Activated CD4-positive, CD25-positive, alpha-beta regulatory T cell (primary cell): ENCODE data around the gene MAFF.
"Not testable (repeated sequence)": the region's sequence is repeated elsewhere in the genome, so short reads cannot be mapped to it uniquely, and the experiment has no call there.

Experiments used
- DNase-seq, 4 experiments: peaks; one replicate each; lab custom pipeline; 2025; lab: John Stamatoyannopoulos, UW

MAFF gene

DNA sequence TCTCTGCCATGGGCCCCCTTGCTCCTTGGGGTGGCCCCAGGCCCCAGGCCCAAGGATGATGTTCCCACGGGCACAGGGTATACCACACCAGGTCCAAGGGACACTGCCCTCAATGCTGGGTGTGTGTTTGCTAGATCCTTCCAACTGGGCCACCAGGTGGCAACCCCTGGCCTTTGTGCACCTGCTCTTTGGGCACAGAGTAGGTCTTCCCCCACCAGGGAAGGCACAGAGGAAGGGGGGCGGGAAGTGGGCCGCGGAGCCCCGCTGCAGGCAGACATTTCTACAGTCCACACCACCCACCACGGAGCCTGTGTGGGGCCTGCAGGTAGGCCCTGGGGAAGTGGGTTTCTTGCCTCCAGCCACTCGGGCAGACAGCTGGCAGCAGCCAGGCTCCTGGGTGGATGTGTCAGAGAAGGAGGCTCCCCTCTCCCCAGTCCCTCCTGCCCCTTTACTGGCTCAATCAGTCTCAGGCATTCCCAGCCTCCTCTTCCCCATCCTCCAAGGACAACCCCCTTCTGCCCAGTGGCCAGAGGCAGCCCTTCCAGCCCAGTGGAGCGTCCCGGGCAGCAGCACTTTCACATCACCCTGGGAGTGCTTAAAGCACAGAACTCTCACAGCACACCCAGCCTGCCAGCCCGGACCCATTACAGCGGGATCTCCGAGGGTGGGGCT is 21.6 kb downstream of the MAFF start:
- DNase-seq: no peak

DNA sequence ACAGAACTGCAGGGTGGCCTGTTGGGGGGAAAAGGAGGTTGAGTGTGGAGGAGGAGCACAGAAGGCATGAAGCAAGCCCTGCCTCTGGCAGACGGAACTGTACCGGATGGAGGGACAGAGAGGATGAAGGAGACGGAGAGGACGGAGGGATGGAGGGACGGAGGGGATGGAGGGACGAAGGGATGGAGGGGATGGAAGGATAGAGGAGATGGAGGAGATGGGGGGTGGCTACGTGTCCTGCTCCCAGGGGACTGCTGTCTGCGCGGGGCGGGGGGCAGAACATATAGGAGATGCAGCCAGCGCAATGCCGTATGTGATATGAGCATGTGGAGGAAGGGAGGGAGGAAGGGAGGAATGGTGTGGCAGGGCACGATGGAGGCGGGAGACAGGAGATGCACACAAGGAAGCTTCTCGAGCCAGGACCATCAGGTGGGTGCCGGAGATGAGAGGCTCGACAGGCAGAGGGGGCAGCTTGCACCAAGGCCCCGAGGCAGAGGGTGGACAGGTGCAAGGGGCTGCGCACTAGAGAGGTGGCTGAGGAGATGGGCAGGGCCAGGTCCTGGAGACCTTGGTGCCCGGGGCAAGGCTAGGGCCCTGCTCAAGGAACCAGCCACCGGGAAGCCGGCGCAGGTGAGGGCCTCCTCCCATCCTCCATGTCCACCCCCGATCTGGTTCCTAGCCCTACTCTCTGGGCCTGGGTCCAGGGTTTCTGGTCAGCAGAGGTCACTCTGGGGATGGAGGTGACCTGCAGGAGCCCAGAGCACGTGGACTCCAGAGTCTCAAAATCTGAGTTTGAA is 25.3 kb downstream of the MAFF start:
- no peak for DNase-seq

DNA sequence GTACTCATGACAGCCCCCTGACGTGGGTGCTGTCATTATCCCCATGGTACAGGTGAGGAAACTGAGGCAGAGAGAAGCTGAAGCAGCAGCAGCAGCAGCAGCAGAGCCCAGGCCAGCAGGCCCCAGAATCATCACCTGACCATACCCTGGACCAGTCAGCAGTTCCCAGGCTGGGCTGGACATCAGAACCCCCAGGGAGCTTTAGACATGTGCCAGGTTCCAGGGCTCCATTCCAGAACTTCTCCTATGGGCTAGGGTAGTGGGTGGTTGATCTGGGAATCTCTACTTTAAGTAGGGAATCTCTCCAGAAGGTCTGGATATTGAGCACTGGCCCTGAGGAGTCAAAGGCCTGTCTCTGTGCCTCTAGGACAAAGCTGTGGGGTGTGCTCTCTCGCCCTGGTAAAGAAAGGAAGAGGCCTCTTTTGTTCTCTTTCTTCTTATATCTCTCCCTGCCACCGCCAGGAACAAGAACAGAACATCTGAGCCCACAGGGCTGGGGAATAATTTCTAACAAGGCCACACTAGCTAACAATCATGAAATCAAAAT is 26.6 kb downstream of the MAFF start:
- no peak for DNase-seq

DNA sequence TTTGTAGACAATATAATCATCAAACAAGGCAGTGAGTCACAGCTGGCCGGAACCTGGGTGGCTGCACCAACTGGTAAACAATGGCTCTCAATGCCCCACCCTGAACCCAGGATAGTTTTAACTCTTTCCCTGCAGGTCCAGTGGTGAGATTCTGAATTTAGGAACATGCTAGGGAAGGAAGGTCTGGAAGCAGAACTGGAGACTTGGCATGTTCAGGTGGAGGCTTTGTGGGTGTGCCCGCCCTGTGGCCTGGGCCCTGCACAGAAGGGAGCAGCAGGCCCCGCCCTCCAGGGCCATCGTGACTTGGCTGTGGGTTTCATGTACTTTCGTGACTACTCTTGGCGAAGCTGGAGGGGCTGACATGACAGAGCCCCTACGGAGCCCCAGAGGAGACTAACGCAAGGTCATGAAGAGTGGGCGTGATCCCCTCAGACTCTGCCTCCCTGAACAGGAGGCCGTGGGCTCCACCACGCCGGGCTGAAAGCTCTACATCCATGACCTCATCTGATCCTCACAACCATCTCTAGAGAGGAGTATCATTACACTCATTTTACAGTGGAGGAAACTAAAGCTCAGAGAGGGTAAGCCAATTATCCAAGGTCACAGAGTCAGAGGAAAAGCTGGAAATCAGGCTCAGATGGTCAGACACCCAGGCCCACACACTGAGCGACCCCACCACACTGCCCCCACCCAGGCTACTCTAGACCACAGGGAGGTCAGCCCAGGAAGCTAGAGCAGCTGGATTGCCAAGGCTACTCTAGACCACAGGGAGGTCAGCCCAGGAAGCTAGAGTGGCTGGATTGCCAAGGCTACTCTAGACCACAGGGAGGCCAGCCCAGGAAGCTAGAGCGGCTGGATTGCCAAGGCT is 27.3 kb downstream of the MAFF start:
- DNase-seq: no peak

DNA sequence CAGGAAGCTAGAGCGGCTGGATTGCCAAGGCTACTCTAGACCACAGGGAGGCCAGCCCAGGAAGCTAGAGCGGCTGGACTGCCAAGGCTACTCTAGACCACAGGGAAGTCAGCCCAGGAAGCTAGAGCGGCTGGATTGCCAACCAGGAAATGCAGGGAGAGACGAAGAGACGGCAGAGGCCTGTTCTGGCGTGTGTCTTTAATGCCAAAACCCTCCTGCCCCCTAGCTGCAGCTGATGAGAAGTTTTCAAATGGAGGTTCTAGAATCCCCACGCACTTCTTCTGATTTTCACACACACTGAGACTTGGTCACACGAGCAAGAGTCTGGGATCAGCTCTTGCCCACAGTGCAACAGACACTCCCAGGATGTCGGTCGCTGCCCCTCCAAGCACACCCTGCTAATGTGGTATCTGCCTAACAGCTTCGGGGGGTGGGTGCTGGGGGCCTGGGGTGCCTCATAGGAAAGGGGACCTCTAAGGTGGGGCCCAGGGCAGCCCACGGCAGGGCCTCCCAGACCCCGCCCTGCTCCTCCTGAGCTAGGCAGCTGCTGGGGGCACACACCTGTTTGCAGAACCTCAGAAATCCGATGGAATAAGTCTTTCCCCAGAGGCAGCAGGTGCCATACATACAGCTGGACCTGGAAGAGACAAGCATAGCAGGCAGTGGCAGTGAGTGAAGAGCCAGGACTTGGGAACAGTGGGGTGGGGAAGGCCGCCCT is 28.5 kb downstream of the MAFF start:
- DNase-seq: peak in 1 of 4 experiments; percentile 10

DNA sequence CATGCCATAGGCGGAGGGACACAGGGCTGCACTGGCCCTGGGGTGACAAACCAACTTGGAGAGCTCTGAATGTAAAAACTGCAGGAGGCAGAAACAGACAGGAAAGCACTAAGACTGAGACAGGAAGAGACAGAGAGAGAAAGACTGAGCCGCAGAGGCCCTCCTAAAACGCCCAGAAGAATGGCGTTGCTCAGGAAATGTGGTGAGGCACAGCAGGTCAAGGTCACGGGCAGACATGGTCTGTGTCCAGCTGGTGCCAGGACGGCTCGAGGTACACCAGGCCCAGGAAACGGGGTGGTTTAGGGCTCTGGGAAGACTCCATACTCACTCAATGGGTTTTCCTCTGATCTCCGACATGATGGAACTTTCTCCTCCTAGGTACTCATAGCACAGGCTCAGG is 29.1 kb downstream of the MAFF start:
- no peak for DNase-seq

DNA sequence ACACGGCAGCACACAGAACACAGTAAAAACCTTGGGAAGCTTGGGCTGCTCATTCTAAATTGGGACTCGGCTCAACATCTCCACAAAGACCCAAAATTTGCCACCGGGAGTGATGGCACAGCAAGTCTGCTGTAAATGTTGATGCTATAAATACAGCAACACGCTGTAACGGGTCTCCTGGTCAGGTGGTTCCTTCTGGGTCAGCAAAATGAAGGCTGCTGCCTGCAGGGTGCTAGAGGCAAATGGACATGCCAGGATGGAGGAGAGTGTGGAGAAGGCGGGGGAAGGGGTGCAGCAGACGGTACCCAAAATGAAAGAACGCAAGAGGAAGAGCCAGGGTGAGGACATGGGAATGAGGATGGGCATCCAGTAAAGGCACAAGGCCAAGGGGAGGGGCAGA is 30.4 kb downstream of the MAFF start:
- no peak for DNase-seq

DNA sequence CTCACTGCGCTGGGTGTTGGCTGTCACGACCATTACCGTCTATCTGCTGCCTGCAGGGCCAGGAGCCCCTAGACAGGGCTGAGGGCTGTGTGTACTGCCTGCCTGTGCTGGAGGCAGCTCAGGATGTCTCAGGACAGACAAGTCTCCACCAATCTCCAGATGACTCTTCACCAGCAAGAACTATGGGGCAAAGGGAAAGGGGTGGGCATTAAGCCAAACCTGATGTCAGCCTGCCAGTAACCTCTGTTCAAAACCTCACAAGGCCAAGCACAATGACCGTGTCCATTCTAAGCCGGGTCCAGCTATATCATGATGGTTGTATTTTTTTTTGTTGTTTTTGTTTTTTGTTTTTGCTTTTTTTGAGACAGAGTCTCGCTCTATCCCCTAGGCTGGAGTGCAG is 31.6 kb downstream of the MAFF start:
- DNase-seq: no peak

DNA sequence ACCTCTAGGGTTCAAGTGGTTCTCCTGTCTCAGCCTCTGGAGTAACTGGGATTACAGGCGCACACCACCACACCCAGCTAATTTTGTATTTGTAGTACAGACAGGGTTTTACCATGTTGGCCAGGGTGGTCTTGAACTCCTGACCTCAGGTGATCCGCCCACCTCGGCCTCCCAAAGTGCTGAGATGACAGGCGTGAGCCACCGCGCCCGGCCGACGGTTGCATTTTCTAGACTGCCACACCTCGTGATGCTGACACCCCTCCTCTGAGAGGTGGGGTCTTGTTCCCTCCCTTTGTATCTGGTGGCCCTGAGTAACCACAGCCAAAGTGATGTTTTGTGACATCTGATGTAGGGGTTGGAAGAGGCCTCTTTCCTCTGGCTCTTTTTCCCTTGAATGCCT is 32.1 kb downstream of the MAFF start:
- not testable (repeated sequence) for DNase-seq

DNA sequence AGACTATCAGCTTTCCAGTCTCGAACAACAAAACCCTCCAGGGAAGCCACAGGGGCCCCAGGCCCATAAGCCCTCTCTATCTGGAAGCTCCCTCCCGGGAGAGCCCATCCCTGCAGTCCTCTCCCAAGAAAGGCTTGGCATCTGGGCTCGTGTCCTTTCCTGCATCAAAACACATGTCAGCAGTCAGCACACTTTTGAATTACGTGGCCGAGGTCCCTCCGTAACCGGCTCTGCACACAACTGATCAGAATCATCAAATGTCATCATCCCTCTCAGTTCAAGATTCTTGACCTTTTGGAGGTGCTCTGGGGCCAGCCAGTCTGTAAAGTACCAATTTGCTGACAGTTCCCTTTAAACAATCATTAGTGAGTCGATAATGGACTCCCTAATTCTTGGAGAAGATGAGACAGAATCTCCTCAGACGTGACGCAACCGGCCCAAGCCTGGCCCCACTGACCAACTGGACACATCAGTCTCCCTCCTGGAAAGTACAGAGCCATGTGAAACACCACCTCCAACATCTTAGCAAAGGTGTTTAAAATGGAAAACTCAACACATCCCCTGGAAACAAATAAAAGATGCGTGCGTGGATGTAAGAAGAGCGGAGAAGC is 33.6 kb downstream of the MAFF start:
- no peak for DNase-seq

DNA sequence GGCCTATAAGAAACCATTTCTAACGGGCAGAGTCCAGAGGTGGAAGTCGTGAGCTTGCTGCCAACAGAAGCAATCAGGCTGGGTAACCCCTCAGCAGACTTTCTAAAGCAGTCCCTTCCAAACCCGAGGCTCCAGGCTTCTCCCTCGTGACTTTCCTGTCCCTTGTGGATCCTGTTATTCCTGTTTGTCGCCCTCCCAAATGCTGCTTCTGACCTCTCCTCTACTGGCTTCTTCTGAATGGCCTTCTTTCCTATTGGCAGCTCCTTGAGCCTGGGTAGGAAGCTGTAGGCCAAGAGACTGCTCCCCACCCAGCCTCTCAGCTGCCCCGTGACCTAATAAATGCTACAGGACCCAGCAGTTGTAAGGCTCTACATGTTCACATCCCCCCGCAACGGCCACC is 35.0 kb downstream of the MAFF start:
- DNase-seq: no peak

DNA sequence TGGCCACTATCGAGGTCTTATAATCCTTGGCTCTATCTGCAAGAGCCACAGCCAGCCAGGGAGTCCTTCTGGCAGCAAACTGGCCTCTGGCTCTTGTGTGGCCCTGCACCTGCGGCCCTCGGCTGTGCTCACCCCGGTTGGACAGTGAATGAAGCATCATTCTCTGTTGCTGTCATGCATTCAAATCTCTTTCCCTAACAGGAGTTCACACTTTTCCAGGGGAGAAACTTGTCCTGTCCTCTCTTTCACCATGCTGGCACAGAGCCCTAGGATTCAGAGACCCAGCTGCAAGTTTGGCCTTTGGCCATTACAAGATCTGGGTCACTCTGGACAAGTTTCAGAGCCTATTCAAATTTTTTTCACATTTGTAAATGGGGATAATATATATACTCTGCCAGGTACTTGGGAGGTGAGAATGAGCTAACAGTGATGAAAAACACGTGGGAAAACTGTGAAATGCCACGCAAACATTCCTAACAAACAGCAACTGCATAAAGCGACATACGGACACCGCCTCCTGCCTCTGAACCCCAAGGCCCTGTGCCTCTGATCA is 36.8 kb downstream of the MAFF start:
- no peak for DNase-seq

DNA sequence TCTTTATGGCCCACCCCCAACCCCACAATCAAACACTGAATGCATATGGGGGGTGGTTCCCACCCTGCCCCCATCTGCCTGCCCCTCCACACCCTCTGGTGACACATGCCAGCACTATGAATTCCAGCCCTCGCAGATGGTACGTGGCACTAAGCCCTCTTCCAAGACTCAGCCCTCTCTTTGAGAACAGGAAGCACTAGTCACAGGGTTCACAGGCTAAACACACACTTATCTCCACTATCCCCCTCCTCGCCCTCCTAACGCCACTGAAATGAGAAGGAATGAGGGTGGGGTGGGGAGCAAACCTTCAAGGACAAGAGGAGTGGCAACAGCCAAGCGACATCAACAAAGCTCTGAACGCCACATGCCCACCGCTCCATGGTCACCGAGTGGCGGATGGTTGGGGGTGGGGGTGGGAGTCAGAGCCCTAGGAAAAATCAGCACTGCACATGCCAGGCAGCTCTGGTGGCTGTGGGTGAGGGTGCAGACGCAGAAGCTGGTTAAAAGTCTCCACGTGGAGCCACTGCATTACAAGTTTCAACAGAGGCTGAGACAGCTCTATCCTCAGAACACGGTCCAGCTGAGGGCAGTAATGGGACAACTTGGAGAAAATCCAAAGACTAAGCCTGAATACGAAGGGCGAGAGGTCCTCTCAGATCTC is 37.4 kb downstream of the MAFF start:
- no peak for DNase-seq

DNA sequence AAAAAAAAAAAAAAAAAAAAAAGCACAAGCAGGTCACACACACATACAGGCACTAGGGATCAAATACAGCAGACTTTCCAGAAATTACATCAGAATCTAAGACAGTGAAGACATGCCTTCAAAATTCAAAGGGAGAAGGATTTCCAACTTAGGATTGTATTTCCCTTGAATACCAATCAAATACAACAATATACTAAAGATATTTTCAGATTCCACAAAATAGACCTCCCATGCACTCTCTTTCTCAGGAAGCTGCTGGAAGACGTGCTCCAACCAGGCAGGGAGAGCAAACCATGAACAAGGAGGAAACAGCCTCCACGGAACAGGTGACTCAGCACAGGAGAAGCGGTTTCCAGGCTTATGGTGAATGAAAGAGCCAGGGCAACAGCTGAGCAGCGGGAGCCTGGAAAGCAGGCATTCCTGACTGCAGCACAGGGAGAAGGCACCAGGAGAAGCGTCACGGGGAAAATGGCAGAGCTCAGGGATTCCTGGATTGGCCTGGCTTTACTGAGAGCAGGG is 39.0 kb downstream of the MAFF start:
- no peak for DNase-seq

DNA sequence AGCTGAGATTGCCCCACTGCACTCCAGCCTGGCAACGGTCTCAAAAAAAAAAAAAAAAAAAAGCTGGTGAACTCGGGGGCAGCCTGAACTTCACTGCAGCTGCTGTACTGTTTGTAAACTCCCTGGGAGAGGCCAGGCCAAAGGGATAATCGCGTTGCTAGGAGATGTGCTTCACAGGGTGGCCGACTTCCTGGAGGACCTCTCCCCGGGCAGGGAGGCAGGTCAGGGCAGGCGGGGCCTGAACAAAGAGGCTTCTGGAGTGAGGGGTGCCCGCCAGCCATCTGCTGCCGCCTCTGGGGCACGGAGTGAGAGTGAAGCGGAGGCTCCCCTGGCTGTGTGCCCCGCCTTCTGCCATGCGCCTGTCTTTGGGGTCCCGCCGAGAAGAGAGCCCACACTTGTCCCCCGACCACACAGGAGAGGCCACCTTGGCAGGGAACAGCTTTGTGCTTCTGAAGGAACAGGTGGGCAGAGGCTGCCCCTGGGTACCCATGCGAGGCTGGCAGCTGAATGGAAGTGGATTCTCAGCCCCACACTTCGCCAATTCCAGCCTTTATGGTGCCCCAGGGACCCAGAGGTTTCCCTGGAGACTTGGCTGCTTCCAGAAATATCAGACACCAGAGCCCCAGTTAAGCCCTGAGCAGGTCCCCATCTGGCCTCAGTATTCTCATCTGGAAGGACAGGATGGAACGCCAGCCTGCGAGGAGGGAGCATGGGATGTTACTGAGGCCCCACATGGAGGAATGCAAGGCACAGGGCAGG is 41.4 kb downstream of the MAFF start:
- no peak for DNase-seq

DNA sequence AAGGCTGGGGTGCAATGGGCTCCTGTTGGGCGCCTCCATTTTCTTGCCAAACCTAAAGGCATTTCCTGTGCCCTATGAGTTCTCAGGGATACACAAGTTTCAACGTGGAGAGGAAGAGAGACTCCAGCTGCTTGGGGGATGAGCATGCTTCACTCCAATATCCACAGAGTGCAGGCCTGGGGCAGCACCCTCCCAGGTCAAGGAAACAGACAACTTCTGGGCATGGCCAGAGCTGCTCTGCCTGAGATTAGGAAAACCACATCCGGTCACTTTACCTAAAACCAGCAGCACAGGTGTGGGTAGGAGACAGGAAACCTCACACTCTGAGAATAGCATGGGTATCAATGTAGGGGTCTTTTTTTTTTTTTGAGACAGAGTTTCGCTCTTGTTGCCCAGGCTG is 42.3 kb downstream of the MAFF start:
- DNase-seq: no peak

DNA sequence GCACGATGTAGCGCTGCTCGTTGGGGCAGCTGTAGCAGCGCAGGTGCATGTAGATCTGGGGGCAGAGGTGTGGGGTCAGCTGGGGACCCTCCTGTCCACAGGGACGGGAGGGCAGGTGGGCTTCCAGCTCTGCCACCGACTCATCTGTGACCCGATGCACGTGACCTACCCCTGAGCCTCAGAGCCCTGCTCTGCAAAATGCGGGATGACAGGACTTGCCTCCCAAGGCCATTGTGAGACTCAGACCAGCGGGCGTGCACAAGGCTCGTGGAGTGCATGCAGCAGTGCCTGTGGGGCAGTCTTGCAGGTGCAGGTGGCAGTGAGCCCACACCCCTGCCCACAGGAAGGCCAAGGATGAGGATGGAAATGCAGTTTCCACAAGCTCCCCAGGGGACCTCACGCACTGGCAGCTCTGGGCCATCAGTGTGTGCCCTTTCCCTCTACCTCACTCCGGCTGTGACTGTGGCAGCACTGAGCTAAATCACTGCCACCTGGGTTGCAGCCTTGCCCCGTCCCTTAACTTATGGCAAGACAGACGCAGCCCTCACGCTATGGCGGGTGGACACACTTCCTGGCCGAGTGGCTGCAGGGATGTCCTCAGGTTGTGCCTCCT is 44.4 kb downstream of the MAFF start:
- DNase-seq: no peak

DNA sequence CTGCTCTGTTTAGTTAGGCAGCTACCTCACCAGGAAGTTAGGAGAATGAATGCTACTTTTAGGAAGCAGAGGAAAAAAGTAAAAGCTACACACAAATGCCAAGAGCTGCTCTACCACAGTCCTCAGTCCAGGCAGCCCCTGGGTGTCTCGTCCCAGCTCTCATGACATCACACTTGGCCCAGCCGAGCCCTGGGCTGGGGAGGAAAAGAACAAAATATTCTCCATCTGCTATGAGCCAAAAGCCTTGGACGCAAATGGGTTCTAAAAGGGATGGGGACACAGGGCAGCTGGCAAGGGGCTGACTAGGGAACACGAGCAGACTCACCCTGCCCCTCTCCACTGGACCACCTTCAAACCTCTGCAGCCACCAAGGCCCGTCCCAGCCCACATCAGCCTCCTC is 44.9 kb downstream of the MAFF start:
- DNase-seq: no peak

DNA sequence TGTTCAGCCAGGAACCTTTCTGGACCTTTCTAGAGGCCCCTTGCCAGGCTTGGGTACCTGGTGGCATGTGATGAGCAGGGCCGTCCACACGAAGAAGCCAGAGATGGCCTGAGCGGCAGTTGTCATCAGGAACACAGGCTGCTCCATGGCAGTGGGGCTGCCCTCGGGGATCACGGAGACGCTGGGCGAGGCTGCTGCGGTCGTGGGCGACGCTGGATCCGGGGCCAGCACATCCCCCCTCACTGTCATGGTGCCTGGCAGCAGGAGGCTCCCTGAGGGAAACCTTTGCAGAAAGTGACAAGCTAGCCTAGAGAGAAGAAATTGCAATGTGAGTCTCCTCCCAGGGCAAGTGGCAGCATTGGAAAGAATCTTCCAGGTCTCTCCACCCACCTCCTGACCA is 45.9 kb downstream of the MAFF start:
- no peak for DNase-seq
